HPDE6-E6E7 (cell line): ENCODE results near the gene FHIT.

Source experiments
- DNase-seq: peaks from one replicate; pipeline ENCODE4 v3.0.0; 2011; ENCODE audit warnings: missing footprints; ENCODE audit errors: extremely low spot score

FHIT gene

GRCh38 chr3:60055765-60056164 is 1195.5 kb downstream of the FHIT start:
- no peak for DNase-seq

DNA sequence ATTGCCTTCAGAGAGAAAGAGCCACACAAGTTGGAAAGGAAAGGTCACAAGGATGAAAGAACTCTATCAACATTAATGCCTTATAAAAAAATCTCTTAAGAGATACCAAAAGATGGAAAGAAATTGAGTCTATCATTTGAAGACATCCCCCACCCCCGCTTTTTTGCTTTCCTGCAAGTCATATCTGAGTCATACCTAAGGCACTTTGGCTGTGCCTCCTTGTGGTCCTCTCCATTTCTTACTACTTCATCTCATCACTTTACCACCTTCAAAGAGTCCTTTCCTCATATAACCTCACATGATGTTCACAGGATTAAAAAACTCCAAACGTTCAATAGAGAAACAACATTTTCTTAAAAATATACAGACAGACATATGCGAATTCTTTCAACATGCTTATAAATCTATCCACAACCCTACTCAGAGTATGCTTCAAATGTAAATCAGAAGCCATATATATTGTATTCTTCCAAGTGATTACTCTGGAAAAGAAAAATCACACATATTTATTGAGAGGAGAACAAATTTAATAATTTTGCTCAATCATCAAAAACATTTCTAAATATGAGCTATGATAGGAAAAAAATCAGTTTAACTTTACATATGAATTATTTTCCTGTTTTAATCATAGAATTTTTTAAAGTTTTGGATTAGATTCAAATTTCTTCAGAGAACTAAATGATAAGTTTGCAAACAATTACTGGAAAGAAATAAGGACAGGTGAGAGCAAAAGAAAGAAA is 1197.6 kb downstream of the FHIT start:
- DNase-seq, result no peak

DNA sequence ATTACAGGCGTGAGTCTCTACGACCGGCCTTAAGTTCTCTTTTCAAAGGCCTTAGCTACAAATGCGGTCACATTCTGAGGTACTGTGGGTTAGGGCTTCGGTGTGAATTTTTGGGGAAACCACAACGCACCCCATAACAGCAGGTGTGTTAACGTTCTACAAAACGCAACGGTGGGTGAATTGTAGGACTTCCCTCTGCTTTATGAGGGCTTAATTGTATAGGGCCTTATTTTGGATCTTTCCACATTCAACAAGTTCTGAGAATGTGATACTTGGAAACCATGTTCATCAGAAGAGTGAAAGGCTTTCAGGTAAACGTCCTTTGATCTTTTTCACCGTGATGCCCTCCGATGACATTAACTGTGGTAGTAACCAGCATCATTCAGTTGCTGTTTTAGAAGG is 1202.8 kb downstream of the FHIT start:
- DNase-seq, result no peak

DNA sequence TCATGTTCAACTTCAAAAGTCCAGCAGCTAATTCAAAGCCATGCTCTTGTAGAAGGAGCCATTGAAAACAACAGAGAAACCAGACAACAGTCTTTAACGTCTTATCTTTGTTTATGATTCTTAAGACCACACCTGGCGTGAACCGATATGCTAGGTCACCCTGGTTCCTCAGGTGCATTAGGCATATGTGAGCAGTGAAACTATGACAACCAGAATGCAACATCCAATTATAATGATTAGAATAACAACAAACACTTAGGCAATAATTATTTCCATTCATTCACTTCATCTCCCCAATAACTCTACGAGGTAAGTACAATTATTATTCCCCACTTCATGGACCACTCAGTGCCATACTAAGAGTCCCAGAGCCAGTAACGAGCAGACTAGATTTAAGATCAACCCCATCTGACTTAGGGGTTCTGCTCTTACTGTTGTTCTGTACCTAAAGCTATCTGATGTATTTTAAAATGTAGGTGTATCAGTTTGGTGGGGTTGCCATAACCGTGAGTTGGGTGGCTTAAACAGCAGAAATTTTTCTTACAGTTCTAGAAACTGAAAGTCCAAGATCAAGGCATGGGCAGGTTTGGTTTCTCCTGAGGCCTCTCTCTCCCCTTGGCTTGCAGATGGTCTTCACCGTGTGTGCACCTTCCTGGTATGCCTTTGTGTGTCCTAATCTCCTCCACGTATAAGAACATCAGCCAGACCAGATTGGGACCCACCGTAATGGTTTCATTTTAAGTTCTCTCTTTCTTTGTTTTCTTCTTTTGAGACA is 1203.6 kb downstream of the FHIT start:
- DNase-seq, result no peak

DNA sequence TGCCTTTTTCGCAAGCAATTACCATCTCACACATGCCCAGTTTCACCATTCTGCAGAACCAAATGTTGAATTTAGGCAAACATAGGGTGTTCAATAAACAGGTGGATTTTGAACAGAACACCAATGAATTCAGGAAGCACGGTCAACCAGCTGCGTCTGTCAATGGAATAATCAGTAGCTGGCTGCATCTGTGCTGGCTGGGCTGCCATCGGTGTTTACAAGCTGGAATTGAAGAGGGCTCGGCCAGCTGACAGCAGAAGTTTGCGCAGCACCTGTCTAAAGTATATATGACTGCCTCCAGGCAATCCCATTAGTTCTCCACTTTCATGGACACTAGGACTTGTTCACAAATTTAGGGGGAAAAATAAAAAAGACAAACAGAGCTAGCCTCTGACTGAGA is 1205.0 kb downstream of the FHIT start:
- no peak for DNase-seq

DNA sequence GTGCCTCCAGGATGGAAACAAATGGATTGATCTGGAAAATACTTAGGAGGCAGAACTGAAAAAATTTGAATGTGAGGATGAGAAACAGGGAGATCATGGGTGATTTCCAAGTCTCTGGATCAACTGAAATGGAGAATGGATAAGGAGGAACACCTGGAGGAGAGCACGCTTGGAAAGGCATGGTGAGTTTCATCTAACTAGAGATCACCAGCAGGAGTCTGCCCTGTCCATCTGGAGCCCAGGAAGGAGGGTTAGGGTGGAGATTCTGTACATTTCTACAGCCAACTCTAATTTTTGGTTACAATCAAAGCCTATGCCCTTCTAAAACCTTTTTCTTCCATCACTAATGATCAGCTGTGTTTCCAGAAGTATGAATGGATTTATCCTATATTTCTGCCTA is 1205.6 kb downstream of the FHIT start:
- no peak for DNase-seq

GRCh38 chr3:60036803-60037202 is 1214.4 kb downstream of the FHIT start:
- DNase-seq, result no peak

DNA sequence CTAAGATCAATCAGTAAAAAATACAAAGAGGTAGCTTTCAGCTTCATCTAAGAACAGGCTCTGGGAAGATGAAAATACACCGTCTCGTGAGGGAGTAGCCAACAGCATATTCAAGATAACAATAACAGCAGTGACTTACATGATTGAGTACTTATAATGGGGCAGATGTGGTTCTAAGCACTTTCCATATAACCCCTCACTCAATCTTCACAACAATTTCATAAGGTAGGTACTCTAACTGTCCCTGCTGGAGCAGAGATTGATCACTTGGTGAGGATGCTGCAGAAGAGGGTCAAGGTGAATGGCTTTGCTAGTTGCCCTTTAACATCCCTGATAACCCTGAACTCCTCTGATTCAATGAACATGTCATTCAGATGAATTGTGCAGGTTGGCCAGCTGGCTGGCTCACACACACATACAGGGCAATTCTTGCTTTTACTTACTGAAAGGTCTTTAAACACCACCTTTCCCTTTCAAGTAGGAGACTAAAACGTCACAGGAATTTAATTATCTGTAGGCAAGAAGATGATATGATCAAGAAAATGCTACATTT is 1217.3 kb downstream of the FHIT start:
- DNase-seq, result no peak

- DNase-seq, result no peak
These were observed 1220.3 kb downstream of the FHIT start for GRCh38 chr3:60030982-60031381.

GRCh38 chr3:60028233-60028632 is 1223.0 kb downstream of the FHIT start:
- DNase-seq, result no peak

GRCh38 chr3:60027335-60027734 is 1223.9 kb downstream of the FHIT start:
- no peak for DNase-seq

- no peak for DNase-seq
These were observed 1225.9 kb downstream of the FHIT start for GRCh38 chr3:60025096-60026050.

DNA sequence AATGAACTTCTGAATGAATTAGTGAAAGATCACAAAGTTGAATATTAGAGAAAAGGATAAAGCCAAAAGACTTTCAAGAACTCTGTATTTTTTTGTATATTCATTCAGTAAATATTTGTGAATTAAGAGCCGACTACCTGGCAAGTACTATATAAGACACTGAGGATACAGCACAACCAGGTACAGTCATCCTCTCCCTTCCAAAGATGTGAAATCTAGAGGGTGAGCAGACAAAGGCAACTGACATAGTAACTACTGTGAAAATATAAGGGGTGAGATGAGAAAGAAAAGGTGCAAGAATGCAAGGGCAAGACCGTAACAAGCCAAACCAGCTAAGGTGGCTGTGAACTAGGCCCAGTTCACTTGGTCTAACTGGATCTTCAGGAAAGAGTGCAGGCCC is 1226.9 kb downstream of the FHIT start:
- DNase-seq, result no peak

GRCh38 chr3:60023189-60023588 is 1228.1 kb downstream of the FHIT start:
- no peak for DNase-seq

DNA sequence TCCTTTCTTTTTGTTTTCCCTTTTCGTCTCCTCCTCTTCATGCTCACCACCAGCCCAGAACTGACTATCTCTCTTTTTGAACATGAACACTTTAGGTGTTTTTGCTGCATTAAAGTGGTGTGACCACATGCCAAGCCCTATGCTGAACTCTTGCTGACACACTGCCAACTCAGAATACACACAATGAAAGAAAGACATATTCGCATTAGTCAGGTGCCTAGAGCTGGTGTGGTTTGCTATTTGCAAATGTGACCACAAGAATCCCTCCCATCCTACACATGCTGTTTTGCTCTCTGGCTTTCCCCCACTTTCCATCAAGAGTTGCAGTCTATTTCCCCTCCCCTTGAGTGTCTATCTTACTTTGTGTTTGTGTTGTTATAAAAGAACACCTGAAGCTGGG is 1233.6 kb downstream of the FHIT start:
- DNase-seq, result no peak

DNA sequence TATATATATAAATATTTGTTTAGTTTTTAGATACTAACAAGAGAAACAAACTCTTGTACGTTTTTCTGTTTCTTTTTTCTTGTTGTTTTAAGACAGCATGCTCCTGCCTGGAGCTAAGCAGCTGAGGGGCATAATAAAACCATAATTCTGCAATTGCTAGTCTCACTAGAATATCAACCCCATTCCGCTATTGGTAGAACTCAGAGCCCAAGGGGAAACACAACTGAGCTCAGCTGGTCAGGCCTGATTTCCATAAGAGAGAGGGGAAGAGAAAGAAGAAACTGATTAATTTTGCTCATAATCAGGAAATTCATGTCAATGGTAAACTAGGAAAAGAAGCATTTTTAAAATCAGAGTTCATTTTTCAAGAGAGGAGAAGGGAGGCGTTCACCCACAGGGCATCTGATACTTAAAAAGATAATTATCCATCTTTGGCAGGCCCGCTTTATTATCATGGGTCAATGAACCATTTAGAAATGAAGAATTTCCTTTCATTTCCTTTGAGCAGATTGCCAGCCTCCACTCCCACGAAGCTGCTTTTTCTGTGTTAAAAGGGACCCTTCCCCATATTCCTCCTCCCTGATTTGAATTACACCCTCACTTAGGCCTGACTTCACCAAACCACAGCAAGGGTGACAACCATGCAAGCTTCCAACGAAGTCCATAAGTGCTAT is 1236.1 kb downstream of the FHIT start:
- no peak for DNase-seq

GRCh38 chr3:60013241-60013640 is 1238.0 kb downstream of the FHIT start:
- no peak for DNase-seq

DNA sequence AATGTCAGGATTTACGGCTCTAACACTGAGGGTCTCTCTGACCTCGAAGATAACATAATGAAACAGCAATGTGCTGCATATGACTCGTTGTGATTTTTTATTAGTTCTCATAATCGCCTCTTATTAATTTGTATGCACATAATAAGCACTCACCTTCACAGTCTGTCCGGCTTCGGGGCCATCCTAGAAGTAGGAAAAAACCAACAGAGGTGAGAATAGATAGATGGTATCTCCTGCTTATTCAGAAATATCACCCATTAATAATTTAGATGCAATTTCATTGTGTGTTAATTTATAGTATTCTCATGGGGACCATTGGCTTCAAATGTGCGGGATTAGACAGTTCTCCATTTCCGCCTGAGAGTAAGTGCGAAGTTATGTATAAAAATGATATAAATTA is 1240.0 kb downstream of the FHIT start:
- no peak for DNase-seq

DNA sequence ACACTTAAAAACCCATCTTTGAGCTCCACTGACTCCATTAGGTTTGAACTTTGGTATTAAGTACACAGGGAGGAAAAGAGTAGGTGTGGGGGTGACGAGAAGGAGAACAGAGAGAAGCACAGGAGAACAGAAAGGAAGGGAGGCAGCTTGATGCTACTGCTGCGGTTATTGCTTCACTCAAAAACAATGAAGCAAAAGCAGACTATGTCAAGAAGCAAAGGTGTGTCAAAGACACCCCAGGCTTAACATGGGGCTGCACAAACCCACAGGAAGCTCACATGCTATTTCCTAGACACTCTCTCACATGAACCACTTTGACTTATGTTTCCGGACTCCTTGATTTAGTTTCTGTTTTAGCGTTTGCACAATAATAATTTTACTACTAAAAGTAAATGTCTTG is 1240.5 kb downstream of the FHIT start:
- no peak for DNase-seq

DNA sequence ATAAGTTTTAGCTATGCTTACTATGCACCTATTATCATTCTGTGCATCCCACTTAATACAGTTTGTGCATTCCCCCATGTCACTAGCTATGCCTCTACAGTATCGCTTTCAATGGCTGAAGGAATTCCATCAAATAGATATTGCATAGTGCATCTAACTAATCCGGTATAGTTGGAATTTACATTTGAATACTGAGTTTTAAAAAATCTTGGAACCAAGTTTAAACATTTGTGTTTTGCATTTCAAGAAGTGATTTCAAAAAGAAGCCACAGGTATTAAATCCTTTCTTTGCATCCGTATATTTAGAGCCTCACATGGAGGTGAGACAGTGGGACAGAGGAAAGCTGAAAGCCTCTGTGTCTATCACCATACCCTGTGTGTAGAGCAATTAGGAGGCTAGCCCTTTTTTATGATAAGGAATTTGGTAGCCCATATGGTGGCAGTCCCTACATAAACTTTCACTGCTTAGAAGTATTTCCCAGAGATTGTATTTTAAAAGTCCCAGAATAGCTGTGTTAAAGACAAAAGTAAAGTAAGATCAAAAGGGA is 1241.2 kb downstream of the FHIT start:
- no peak for DNase-seq

DNA sequence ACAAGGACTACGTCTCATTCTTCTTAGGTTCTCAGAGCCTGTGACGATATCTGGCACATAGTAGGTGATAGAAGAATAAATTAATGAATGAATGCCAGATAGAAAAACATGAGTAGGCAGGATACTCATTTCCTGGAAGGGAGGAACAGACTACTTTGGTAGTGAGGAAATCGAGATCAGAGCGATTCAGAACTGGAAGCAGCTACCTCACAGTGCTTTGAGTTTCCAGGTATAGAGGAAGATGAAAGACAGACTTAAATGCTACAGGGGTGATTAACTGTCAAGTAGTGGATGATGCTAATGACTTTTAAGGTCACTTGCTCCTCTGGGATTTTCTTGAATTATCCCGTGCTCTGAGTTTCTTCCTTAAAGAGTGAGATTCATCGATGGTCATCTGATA is 1249.9 kb downstream of the FHIT start:
- no peak for DNase-seq
